GM12878 (cell line): ENCODE measurements around the gene CDC42BPB. TPM values are rescaled to one million over a fixed set of nuclear protein-coding genes. Genes with fewer than 3 reads are reported as not detected.

Experiments
- ATAC-seq: fragments of 200-7000 bp; cut with Tn5 transposase; 3 replicates; pipeline ENCODE4 v1.9.1; 2020; ENCODE audit warnings: mild to moderate bottlenecking, moderate library complexity
- BruUV-seq: library from RNA; stranded (reverse); fragments of 400-500 nt; replicated peaks from 2 replicates; lab custom pipeline; 2021; lab: Mats Ljungman, UMichigan
- CTCF ChIA-PET: fragments of 300-600 bp; sonication (Branson Sonifier 250); formaldehyde crosslinking; extraction: SDS; loops from one replicate; lab custom pipeline; 2021; ENCODE audit warnings: inconsistent platforms; lab: Yijun Ruan, JAX
- POLR2A ChIA-PET: fragments of 350-600 bp; formaldehyde crosslinking; extraction: SDS; loops from one replicate; lab custom pipeline; 2021; ENCODE audit warnings: inconsistent platforms; lab: Charles Lee
- RAD21 ChIA-PET: fragments of 300-600 bp; sonication (Branson Sonifier 250); formaldehyde crosslinking; loops from one replicate; lab custom pipeline; 2023; ENCODE audit warnings: antibody characterized with exemption; ENCODE audit not compliant: unreplicated experiment; lab: Charles Lee
- SMC1A ChIA-PET: fragments of 300-600 bp; sonication (Branson Sonifier 250); formaldehyde crosslinking; loops from one replicate; lab custom pipeline; 2023; ENCODE audit not compliant: unreplicated experiment, uncharacterized antibody; lab: Charles Lee
- DNase-seq: peaks from one replicate; pipeline ENCODE4 v3.0.0-alpha.2; 2011; ENCODE audit warnings: low read depth, low spot score
- FAIRE-seq: peaks from 3 replicates; lab custom pipeline; 2011; peaks lifted over from hg19 to GRCh38; lab: Jason Lieb, UNC
- H2AFZ ChIP-seq: 2 replicates; pipeline ENCODE4 v1.6.0; 2011; ENCODE audit warnings: low read depth, low read length, control low read depth; ENCODE audit not compliant: control insufficient read depth
- H3K27ac ChIP-seq: 2 replicates; pipeline ENCODE4 v1.5.1; 2011; ENCODE audit warnings: control low read depth; ENCODE audit not compliant: control insufficient read depth, insufficient read depth
- H3K27me3 ChIP-seq, 2 experiments: replicated peaks in 1 of 2; 2 replicates each; pipeline versions ENCODE4 v1.6.0 to v1.6.1; 2011; ENCODE audit warnings: low read length in 1 of 2; ENCODE audit not compliant: control insufficient read depth in 2 of 2, insufficient read depth in 2 of 2
- H3K36me3 ChIP-seq, 2 experiments: 2 replicates each; pipeline ENCODE4 v1.5.1; 2011; ENCODE audit warnings: low read length in 1 of 2; ENCODE audit not compliant: control insufficient read depth in 2 of 2, insufficient read depth in 2 of 2
- H3K4me1 ChIP-seq: 2 replicates; pipeline ENCODE4 v1.6.1; 2011; ENCODE audit warnings: mild to moderate bottlenecking, low read length, moderate library complexity, mixed read lengths; ENCODE audit not compliant: control insufficient read depth, insufficient read depth
- H3K4me2 ChIP-seq: 2 replicates; pipeline ENCODE4 v1.6.0; 2011; ENCODE audit warnings: control low read depth; ENCODE audit not compliant: control insufficient read depth, insufficient read depth
- H3K4me3 ChIP-seq: fragments of 200-600 bp; sonication (generic); 2 replicates; pipeline ENCODE4 v1.5.1; 2016
- H3K79me2 ChIP-seq: 2 replicates; pipeline ENCODE4 v1.6.0; 2011; ENCODE audit warnings: low read length; ENCODE audit not compliant: control insufficient read depth, insufficient read depth
- H3K9ac ChIP-seq: 2 replicates; pipeline ENCODE4 v1.8.0; 2011; ENCODE audit warnings: low read length, control low read depth, mixed read lengths; ENCODE audit not compliant: control insufficient read depth, insufficient read depth
- H3K9me3 ChIP-seq: replicated peaks from 3 replicates; pipeline ENCODE4 v1.5.1; 2011; ENCODE audit warnings: mild to moderate bottlenecking, low read length; ENCODE audit not compliant: control insufficient read depth, insufficient read depth
- H4K20me1 ChIP-seq: 2 replicates; pipeline ENCODE4 v1.6.0; 2011; ENCODE audit not compliant: control insufficient read depth, insufficient read depth
- EED ChIP-seq: sonication (generic); IDR thresholded peaks from 2 replicates; pipeline ENCODE4 v1.6.1; 2016; ENCODE audit warnings: antibody characterized with exemption, low read depth
- GABPA ChIP-seq: IDR thresholded peaks from 2 replicates; pipeline ENCODE4 v1.6.1; 2014; ENCODE audit warnings: antibody characterized with exemption, low read depth, mild to moderate bottlenecking, inconsistent platforms
- MEF2A ChIP-seq: IDR thresholded peaks from 2 replicates; pipeline ENCODE4 v1.6.1; 2011; ENCODE audit warnings: low read depth, mild to moderate bottlenecking, low read length, moderate library complexity; ENCODE audit not compliant: insufficient read depth
- NBN ChIP-seq: fragments of 450-650 bp; IDR thresholded peaks from 2 replicates; pipeline ENCODE4 v1.6.1; 2016
- POU2F2 ChIP-seq: IDR thresholded peaks from 3 replicates; pipeline ENCODE4 v1.6.1; 2011; ENCODE audit warnings: low read depth, mild to moderate bottlenecking, low read length, borderline replicate concordance
- RAD51 ChIP-seq: fragments of 450-650 bp; IDR thresholded peaks from 2 replicates; pipeline ENCODE4 v1.6.1; 2016; ENCODE audit warnings: moderate library complexity, mild to moderate bottlenecking, inconsistent platforms
- SMARCA5 ChIP-seq: fragments of 450-650 bp; IDR thresholded peaks from 2 replicates; pipeline ENCODE4 v1.6.1; 2017; ENCODE audit warnings: mild to moderate bottlenecking
- SP1 ChIP-seq: IDR thresholded peaks from one replicate; pipeline ENCODE4 v1.6.1; 2011; ENCODE audit warnings: low read depth, low read length
- SUZ12 ChIP-seq: fragments of 200-600 bp; sonication (generic); IDR thresholded peaks from one replicate; pipeline ENCODE4 v1.6.1; 2018; ENCODE audit warnings: antibody characterized with exemption, mild to moderate bottlenecking; ENCODE audit not compliant: unreplicated experiment
- TCF7 ChIP-seq: IDR thresholded peaks from 2 replicates; pipeline ENCODE4 v1.6.1; 2014; ENCODE audit warnings: antibody characterized with exemption, borderline replicate concordance
- WGBS: methylation state at CpG from one replicate; pipeline ENCODE4 v1.1.6; 2016; ENCODE audit warnings: low lambda C conversion rate; ENCODE audit not compliant: insufficient replicate concordance, insufficient coverage; ENCODE audit errors: missing lambda C conversion rate; 5-methylcytosine and 5-hydroxymethylcytosine counted together
- in situ Hi-C: fragments of 300-500 bp; cut with MboI; formaldehyde crosslinking; loops from 9 replicates; pipeline ENCODE4 v1.14.3; 2018; ENCODE audit warnings: mixed read lengths
- intact Hi-C: fragments of 100-400 bp; cut with micrococcal nuclease; formaldehyde crosslinking; loops from one replicate; pipeline ENCODE4 v1.14.2; 2022; ENCODE audit not compliant: unreplicated experiment
- polyA plus RNA-seq, 11 experiments: library from polyadenylated mRNA; depleted of rRNA in 4 of 11; unstranded in 6 of 11; stranded (reverse) in 5 of 11; fragments of >200 nt; fragmentation: Nextera tagmentation in 4 of 11; fragmentation: Illumina TruSeq in 1 of 11; extraction: Ambion mirVana in 4 of 11; extraction: Trizol in 1 of 11; gene quantifications; 1 replicate in 1 of 11; 2 replicates in 10 of 11; pipeline versions ENCODE4 v1.2.1 to v1.2.3, GENCODE V29; 2011 to 2016; ENCODE audit warnings: inconsistent platforms in 2 of 11, missing spikeins in 2 of 11, low read depth in 1 of 11
- total RNA-seq, 4 experiments: library from RNA; depleted of rRNA in 3 of 4; stranded (reverse); fragments of >200 nt in 3 of 4; fragmentation: Illumina TruSeq in 1 of 4; extraction: Trizol in 1 of 4; gene quantifications; 2 replicates each; pipeline versions ENCODE4 v1.2.1 to v1.2.3, GENCODE V29; 2013 to 2021
- TF ChIP-seq, protein P1 (sequence below): fragments of 150-350 bp; IDR thresholded peaks from 2 replicates; pipeline ENCODE4 v1.6.1; 2016; ENCODE audit warnings: low read depth, low read length
- TF ChIP-seq, protein P2 (sequence below): IDR thresholded peaks from 2 replicates; pipeline ENCODE4 v1.6.1; 2011; ENCODE audit warnings: mild to moderate bottlenecking, low read depth, low read length, moderate library complexity; ENCODE audit not compliant: insufficient replicate concordance

CDC42BPB gene
- total and polyA plus RNA-seq, 10 of the 15 experiments (the other 5 are each of a cell fraction or from before 2014, with no cell fraction given), result 0.42 to 22.1 (median 13.3) TPM

DNA sequence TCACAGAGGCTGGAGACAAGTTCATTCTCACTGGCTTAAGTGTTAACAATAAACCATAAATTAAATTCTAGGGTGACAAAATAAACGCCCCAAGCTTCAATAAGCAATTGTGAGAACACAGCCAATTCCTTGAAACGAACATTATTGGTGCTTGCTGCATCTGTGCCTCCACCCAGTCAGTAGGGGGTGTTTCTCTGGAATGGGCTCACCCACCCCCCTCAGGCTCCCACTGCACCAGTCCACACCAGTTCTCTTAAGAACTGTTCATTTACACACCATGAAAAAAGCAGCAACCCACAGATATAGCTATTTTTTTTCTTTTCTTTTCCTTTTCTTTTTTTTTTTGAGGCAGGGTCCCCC, 34.7 kb downstream of the CDC42BPB start:
- no peak for FAIRE-seq

More for the DNA sequence above, 34.7 kb downstream of the CDC42BPB start:
- 15% methylated on average over 2 of the region's 2 CpGs for WGBS
- SMC1A ChIA-PET, result no interaction called here
- H3K27me3 ChIP-seq, result no peaks in the 10 kb centered on the region
- no peak overlapping the region for H3K9ac ChIP-seq
- in situ Hi-C loops (no loop called here), intact Hi-C loops (no loop called here)
- RAD21 ChIA-PET, result no interaction called here
- H3K27ac ChIP-seq, result no peak overlapping the region
- H3K4me2 ChIP-seq, result no peak overlapping the region
- BruUV-seq, result no TSS peak
- H3K9me3 ChIP-seq, result peaks cover 2% of the 10 kb centered on the region; the same call in 2 of the 3 replicates
- CTCF ChIA-PET, result no interaction called here
- H3K36me3 ChIP-seq, result no peaks in the 10 kb centered on the region; a peak in 2 of 4 replicates
- no peak overlapping the region for H3K4me3 ChIP-seq
- POLR2A ChIA-PET, result no interaction called here
- TF ChIP-seq, protein P1, sequence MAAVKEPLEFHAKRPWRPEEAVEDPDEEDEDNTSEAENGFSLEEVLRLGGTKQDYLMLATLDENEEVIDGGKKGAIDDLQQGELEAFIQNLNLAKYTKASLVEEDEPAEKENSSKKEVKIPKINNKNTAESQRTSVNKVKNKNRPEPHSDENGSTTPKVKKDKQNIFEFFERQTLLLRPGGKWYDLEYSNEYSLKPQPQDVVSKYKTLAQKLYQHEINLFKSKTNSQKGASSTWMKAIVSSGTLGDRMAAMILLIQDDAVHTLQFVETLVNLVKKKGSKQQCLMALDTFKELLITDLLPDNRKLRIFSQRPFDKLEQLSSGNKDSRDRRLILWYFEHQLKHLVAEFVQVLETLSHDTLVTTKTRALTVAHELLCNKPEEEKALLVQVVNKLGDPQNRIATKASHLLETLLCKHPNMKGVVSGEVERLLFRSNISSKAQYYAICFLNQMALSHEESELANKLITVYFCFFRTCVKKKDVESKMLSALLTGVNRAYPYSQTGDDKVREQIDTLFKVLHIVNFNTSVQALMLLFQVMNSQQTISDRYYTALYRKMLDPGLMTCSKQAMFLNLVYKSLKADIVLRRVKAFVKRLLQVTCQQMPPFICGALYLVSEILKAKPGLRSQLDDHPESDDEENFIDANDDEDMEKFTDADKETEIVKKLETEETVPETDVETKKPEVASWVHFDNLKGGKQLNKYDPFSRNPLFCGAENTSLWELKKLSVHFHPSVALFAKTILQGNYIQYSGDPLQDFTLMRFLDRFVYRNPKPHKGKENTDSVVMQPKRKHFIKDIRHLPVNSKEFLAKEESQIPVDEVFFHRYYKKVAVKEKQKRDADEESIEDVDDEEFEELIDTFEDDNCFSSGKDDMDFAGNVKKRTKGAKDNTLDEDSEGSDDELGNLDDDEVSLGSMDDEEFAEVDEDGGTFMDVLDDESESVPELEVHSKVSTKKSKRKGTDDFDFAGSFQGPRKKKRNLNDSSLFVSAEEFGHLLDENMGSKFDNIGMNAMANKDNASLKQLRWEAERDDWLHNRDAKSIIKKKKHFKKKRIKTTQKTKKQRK, result no peak
- TF ChIP-seq SP1 (no peak), NBN (no peak), EED (no peak), RAD51 (no peak), POU2F2 (no peak), TCF7 (no peak), MEF2A (no peak), SMARCA5 (no peak), SUZ12 (no peak), GABPA (no peak)
- TF ChIP-seq, protein P2, sequence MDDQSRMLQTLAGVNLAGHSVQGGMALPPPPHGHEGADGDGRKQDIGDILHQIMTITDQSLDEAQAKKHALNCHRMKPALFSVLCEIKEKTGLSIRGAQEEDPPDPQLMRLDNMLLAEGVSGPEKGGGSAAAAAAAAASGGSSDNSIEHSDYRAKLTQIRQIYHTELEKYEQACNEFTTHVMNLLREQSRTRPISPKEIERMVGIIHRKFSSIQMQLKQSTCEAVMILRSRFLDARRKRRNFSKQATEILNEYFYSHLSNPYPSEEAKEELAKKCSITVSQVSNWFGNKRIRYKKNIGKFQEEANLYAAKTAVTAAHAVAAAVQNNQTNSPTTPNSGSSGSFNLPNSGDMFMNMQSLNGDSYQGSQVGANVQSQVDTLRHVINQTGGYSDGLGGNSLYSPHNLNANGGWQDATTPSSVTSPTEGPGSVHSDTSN, result no peak
- no peaks in the 10 kb centered on the region for H4K20me1 ChIP-seq
- H3K79me2 ChIP-seq, result peaks cover 11% of the 10 kb centered on the region
- no peaks in the 10 kb centered on the region for H3K4me1 ChIP-seq
- DNase-seq, result no peak
- no peak for ATAC-seq
- H2AFZ ChIP-seq, result no peak overlapping the region
